Breast epithelium (tissue), 4 donors: ENCODE data around the gene PTPRG. TPM values are rescaled to one million over a fixed set of nuclear protein-coding genes. Genes with fewer than 3 reads are reported as not detected.

ENCODE experiments used
- DNase-seq, 2 donors: peaks; one replicate each; pipeline ENCODE4 v3.0.0-alpha.2; 2019; ENCODE audit warnings: low spot score in 2 of 2
- H3K27ac ChIP-seq, 2 donors: fragments of 200-600 bp; sonication (generic) in 1 of 2; one replicate each; pipeline ENCODE4 v1.5.1; 2016 to 2019; ENCODE audit warnings: mild to moderate bottlenecking in 1 of 2
- H3K27me3 ChIP-seq, 2 donors: fragments of 200-600 bp; sonication (generic) in 1 of 2; one replicate each; pipeline versions ENCODE4 v1.5.1 to v1.6.0; 2017 to 2019; ENCODE audit warnings: control low read depth in 1 of 2, mild to moderate bottlenecking in 1 of 2
- H3K36me3 ChIP-seq: fragments of 200-600 bp; one replicate; pipeline ENCODE4 v1.5.1; 2019
- H3K4me1 ChIP-seq, 2 donors: fragments of 200-600 bp; sonication (generic); one replicate each; pipeline ENCODE4 v1.5.1; 2016 to 2019; ENCODE audit warnings: control low read depth in 1 of 2
- H3K4me3 ChIP-seq, 3 donors: fragments of 200-600 bp; sonication (generic); 1 replicate in 2 of 3; 2 replicates in 1 of 3; pipeline ENCODE4 v1.5.1; 2016 to 2019; ENCODE audit warnings: mild to moderate bottlenecking in 3 of 3, moderate library complexity in 2 of 3
- H3K9me3 ChIP-seq, 2 donors: fragments of 200-600 bp; sonication (generic) in 1 of 2; one replicate each; pipeline ENCODE4 v1.5.1; 2016 to 2019; ENCODE audit warnings: control low read depth in 1 of 2
- CTCF ChIP-seq, 3 donors: fragments of 450-650 bp; IDR thresholded peaks; one replicate each; pipeline ENCODE4 v1.5.1; 2016 to 2017; ENCODE audit warnings: antibody characterized with exemption in 3 of 3, mild to moderate bottlenecking in 3 of 3, moderate library complexity in 3 of 3
- POLR2A ChIP-seq: fragments of 450-650 bp; IDR thresholded peaks from one replicate; pipeline ENCODE4 v1.6.1; 2016; ENCODE audit warnings: antibody characterized with exemption, mild to moderate bottlenecking, moderate library complexity
- POLR2AphosphoS5 ChIP-seq, 3 donors: sonication (generic); formaldehyde crosslinking; IDR thresholded peaks; one replicate each; pipeline ENCODE4 v1.6.1; 2017; ENCODE audit warnings: antibody characterized with exemption in 3 of 3
- intact Hi-C: fragments of 100-400 bp; cut with DNase I; formaldehyde crosslinking; loops from one replicate; pipeline ENCODE4 v1.15.1; 2023; ENCODE audit warnings: low total_unique reads
- total RNA-seq, 3 donors: library from RNA; depleted of rRNA; stranded (reverse); fragments of >200 nt; gene quantifications; one replicate each; pipeline ENCODE4 v1.1.0, GENCODE V29; 2016

PTPRG gene
- total RNA-seq, 3 donors from 2014 or later = 42.3 to 179 (median 61.6) TPM

- TF ChIP-seq POLR2A = no peak
- TF ChIP-seq CTCF (IDR thresholded peaks at IDR 0.05) = no peak
- H3K36me3 ChIP-seq = no peaks in the 10 kb centered on the region
- intact Hi-C loops = no loop called here
- H3K9me3 ChIP-seq = no peaks in the 10 kb centered on the region
- no peaks in the 10 kb centered on the region for H3K27me3 ChIP-seq
- DNase-seq = no peak
- H3K4me1 ChIP-seq = peaks cover 0 to 2% of the 10 kb centered on the region in 2 donors
- no peak overlapping the region for H3K4me3 ChIP-seq
- H3K27ac ChIP-seq = peak overlapping the region in 1 of 2 donors; percentile 21
Observed at GRCh38 chr3:62149962-62150361, 588.6 kb downstream of the PTPRG start.

- TF ChIP-seq CTCF (IDR thresholded peaks at IDR 0.05) (no peak), POLR2A (no peak), POLR2AphosphoS5 (IDR thresholded peaks at IDR 0.05) (no peak)
- Histone ChIP-seq H3K36me3 (no peaks in the 10 kb centered on the region), H3K27me3 (no peaks in the 10 kb centered on the region), H3K9me3 (no peaks in the 10 kb centered on the region), H3K4me3 (no peak overlapping the region), H3K27ac (no peak overlapping the region), H3K4me1 (peaks cover 0 to 5% of the 10 kb centered on the region in 2 donors)
- no peak for DNase-seq
- intact Hi-C loops = no loop called here
Observed at GRCh38 chr3:62151591-62151990, 590.2 kb downstream of the PTPRG start.

- TF ChIP-seq POLR2A (no peak), POLR2AphosphoS5 (IDR thresholded peaks at IDR 0.05) (no peak), CTCF (IDR thresholded peaks at IDR 0.05) (no peak)
- Histone ChIP-seq H3K36me3 (no peaks in the 10 kb centered on the region), H3K4me3 (no peak overlapping the region), H3K27me3 (no peaks in the 10 kb centered on the region), H3K9me3 (no peaks in the 10 kb centered on the region), H3K27ac (no peak overlapping the region), H3K4me1 (peaks cover 0 to 5% of the 10 kb centered on the region in 2 donors)
- intact Hi-C loops = no loop called here
- DNase-seq = no peak
Observed at GRCh38 chr3:62153231-62153630, 591.9 kb downstream of the PTPRG start.

GRCh38 chr3:62154457-62155148 lies 593.2 kb downstream of the PTPRG start:
- no peaks in the 10 kb centered on the region for H3K9me3 ChIP-seq
- TF ChIP-seq POLR2A (no peak), POLR2AphosphoS5 (IDR thresholded peaks at IDR 0.05) (no peak), CTCF (IDR thresholded peaks at IDR 0.05) (no peak)
- H3K4me3 ChIP-seq = no peak overlapping the region
- DNase-seq = no peak
- peaks cover 0 to 9% of the 10 kb centered on the region in 2 donors for H3K4me1 ChIP-seq
- H3K27me3 ChIP-seq = no peaks in the 10 kb centered on the region
- H3K27ac ChIP-seq = no peak overlapping the region
- intact Hi-C loops = no loop called here
- no peaks in the 10 kb centered on the region for H3K36me3 ChIP-seq

GRCh38 chr3:62159056-62159708 lies 597.8 kb downstream of the PTPRG start:
- TF ChIP-seq POLR2AphosphoS5 (IDR thresholded peaks at IDR 0.05) = no peak
- TF ChIP-seq POLR2A = no peak
- no peak for TF ChIP-seq CTCF (IDR thresholded peaks at IDR 0.05)
- Histone ChIP-seq H3K9me3 (no peaks in the 10 kb centered on the region), H3K27ac (peak overlapping the region; percentile 52 to 71), H3K4me1 (peaks cover 0 to 9% of the 10 kb centered on the region in 2 donors), H3K36me3 (no peaks in the 10 kb centered on the region), H3K27me3 (no peaks in the 10 kb centered on the region), H3K4me3 (no peak overlapping the region)
- intact Hi-C loops = no loop called here
- DNase-seq = no peak
